Lung (tissue), 12 donors: ENCODE data around the gene PATE4. TPM values are rescaled to one million over a fixed set of nuclear protein-coding genes. Genes with fewer than 3 reads are reported as not detected.
A peak's percentile ranks its signal among the peaks of the same experiment; 100 is the strongest.

Source experiments
- ATAC-seq: fragments of 200-7000 bp; cut with Tn5 transposase; one replicate; pipeline ENCODE4 v1.9.1; 2020; ENCODE audit warnings: moderate number of reproducible peaks; ENCODE audit not compliant: insufficient read depth, low FRiP score
- DNase-seq, 3 donors: peaks; one replicate each; pipeline ENCODE4 v3.0.0-alpha.2; 2013 to 2017
- H3K27ac ChIP-seq, 2 donors: one replicate each; pipeline ENCODE4 v1.5.1; 2013; ENCODE audit warnings: mild to moderate bottlenecking in 2 of 2, moderate library complexity in 2 of 2, control low read depth in 1 of 2, inconsistent platforms in 1 of 2, low read depth in 1 of 2, low read length in 1 of 2
- H3K27me3 ChIP-seq, 3 donors: one replicate each; pipeline ENCODE4 v1.5.1; 2013; ENCODE audit warnings: low read length in 2 of 3; ENCODE audit not compliant: control insufficient read depth in 3 of 3, insufficient read depth in 3 of 3
- H3K36me3 ChIP-seq, 4 donors: one replicate each; pipeline ENCODE4 v1.5.1; 2013; ENCODE audit warnings: low read length in 4 of 4, mild to moderate bottlenecking in 1 of 4, moderate library complexity in 1 of 4; ENCODE audit not compliant: control insufficient read depth in 4 of 4, insufficient read depth in 4 of 4
- H3K4me1 ChIP-seq, 5 donors: one replicate each; pipeline ENCODE4 v1.5.1; 2013; ENCODE audit warnings: low read length in 5 of 5, mild to moderate bottlenecking in 2 of 5, moderate library complexity in 1 of 5; ENCODE audit not compliant: control insufficient read depth in 5 of 5, insufficient read depth in 5 of 5
- H3K4me3 ChIP-seq: one replicate; pipeline ENCODE4 v1.5.1; 2013; ENCODE audit warnings: mild to moderate bottlenecking, control low read depth, moderate library complexity
- H3K9ac ChIP-seq, 2 donors: one replicate each; pipeline ENCODE4 v1.5.1; 2013; ENCODE audit warnings: low read length in 2 of 2, control low read depth in 1 of 2; ENCODE audit not compliant: insufficient read depth in 1 of 2
- H3K9me3 ChIP-seq, 4 donors: one replicate each; pipeline ENCODE4 v1.5.1; 2013; ENCODE audit warnings: low read length in 3 of 4, mild to moderate bottlenecking in 1 of 4, moderate library complexity in 1 of 4; ENCODE audit not compliant: control insufficient read depth in 4 of 4, insufficient read depth in 3 of 4
- CTCF ChIP-seq: IDR thresholded peaks from 2 replicates; pipeline ENCODE4 v1.5.1; 2012; ENCODE audit warnings: mild to moderate bottlenecking; ENCODE audit errors: control extremely low read depth, extremely low read depth
- WGBS, 2 donors: extraction: QIAGEN DNeasy Blood & Tissue Kit; methylation state at CpG; one replicate each; pipeline ENCODE4 v1.1.7; 2013; 5-methylcytosine and 5-hydroxymethylcytosine counted together
- polyA plus RNA-seq, 2 donors: library from polyadenylated mRNA; stranded (reverse); fragments of 200-250 nt; gene quantifications; one replicate each; pipeline ENCODE4 v1.2.1, GENCODE V29; 2013
- total RNA-seq, 2 donors: library from RNA; depleted of rRNA in 1 of 2; stranded (reverse); fragments of >200 nt in 1 of 2; gene quantifications; one replicate each; pipeline ENCODE4 v1.2.1, GENCODE V29; 2014 to 2021
- donor health status: control.
- donor health status: control.
- donor health status: Bipolar disorder and iron deficiency.
- donor health status: healthy.
- donor health status: DM: yes; HTN: yes; CAD: no.

PATE4 gene
- total and polyA plus RNA-seq, 4 donors = not detected

DNA sequence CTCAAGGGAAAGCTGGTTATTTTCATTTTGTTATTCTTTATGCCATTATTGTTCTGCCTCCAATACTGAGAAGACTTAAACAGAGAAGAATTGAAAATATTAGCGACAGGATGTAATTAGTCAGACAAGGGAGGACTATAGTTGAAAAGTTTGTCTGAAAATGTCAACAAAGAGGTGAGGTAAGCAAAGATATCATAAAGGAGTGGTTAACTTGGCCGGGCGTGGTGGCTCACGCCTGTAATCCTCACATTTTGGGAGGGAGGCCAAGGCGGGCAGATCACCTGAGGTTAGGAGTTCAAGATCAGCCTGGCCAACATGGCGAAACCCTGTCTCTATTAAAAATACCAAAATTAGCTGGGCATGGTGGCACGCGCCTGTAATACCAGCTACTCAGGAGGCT is 50.3 kb downstream of the PATE4 start:
- H3K36me3 ChIP-seq = no peaks in the 10 kb centered on the region
- no peak for TF ChIP-seq CTCF
- no peak overlapping the region for H3K4me3 ChIP-seq
- no peaks in the 10 kb centered on the region for H3K27me3 ChIP-seq
- WGBS, 2 donors = 73 to 87% methylated on average over 8 of the region's 8 CpGs
- DNase-seq (no peak), ATAC-seq (no peak)
- no peaks in the 10 kb centered on the region for H3K9me3 ChIP-seq
- no peak overlapping the region for H3K9ac ChIP-seq
- H3K4me1 ChIP-seq = peaks cover 0 to 1% (median 0%) of the 10 kb centered on the region in 5 donors
- H3K27ac ChIP-seq = no peak overlapping the region

DNA sequence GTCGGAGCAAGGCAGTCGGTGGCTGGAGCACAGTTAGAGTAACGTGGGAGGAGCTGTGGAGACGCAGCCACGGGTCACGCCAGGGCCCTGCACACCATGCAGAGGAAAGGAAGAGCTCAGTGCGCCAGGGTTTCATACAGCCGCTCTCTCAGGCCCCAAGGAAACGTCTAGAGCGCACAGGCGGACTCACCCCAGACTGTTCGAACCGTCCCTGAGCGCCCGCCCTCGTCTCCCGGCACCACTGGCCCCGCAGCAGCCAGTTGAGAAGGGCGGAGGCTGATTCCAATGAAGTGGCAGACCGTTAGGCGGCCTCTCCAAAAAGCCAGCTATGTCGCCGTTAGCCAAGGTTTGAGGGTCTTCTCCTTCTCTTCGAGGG is 53.9 kb downstream of the PATE4 start:
- Histone ChIP-seq H3K9ac (no peak overlapping the region), H3K27me3 (no peaks in the 10 kb centered on the region), H3K4me1 (peaks cover 0 to 3% (median 0%) of the 10 kb centered on the region in 5 donors), H3K27ac (peak overlapping the region; percentile 95 to 99), H3K4me3 (peak overlapping the region; percentile 10), H3K36me3 (peaks cover 0 to 1% (median 0%) of the 10 kb centered on the region in 4 donors), H3K9me3 (no peaks in the 10 kb centered on the region)
- DNase-seq = peak in 1 of 3 donors; percentile 28
- no peak for TF ChIP-seq CTCF
- WGBS, 2 donors = 13 to 33% methylated on average over 24 of the region's 24 CpGs
- ATAC-seq = peak; percentile 30

GRCh38 chr11:125887373-125888324 is 54.5 kb downstream of the PATE4 start, which contains the start of gene HYLS1:
Gene HYLS1 (plus strand): TSS chr11:125887668. CDS start chr11:125899369, 11,701 bp downstream.
- peak within 1 kb of the TSS; percentile 95 to 99 for H3K27ac ChIP-seq
- H3K9ac ChIP-seq = peak within 1 kb of the TSS; percentile 65 to 69
- peak within 1 kb of the TSS; percentile 72 for H3K4me3 ChIP-seq
- 0% methylated on average over 79 to 91 of the region's 91 CpGs for WGBS, 2 donors
- peaks cover 0 to 3% (median 0%) of the 10 kb centered on the region in 5 donors for H3K4me1 ChIP-seq
- no peaks in the 10 kb centered on the region for H3K9me3 ChIP-seq
- ATAC-seq (peak; percentile 97), DNase-seq (peak; percentile 94 to 97 (median 94))
- H3K36me3 ChIP-seq = peaks cover 0 to 1% (median 1%) of the 10 kb centered on the region in 4 donors
- TF ChIP-seq CTCF = peak; percentile 10
- no peaks in the 10 kb centered on the region for H3K27me3 ChIP-seq

Other genes starting within 250 kb of the PATE4 start
- 100 to 1,000 TPM; 103 to 136 TPM for gene STT3A, start 240.5 kb upstream of the PATE4 start, total RNA-seq
- gene STT3A, start 240.5 kb upstream of the PATE4 start, polyA plus RNA-seq = 10 to 100 TPM; 49.6 to 99.0 TPM
- 1 to 10 TPM; 5.8 to 6.4 TPM for gene CHEK1, start 208.2 kb upstream of the PATE4 start, total RNA-seq
- 1 to 10 TPM; 2.3 to 2.4 TPM for gene CHEK1, start 208.2 kb upstream of the PATE4 start, polyA plus RNA-seq
- gene ACRV1, start 152.5 kb upstream of the PATE4 start, total RNA-seq = not detected
- gene ACRV1, start 152.5 kb upstream of the PATE4 start, polyA plus RNA-seq = not detected
- gene PATE1, start 87.0 kb upstream of the PATE4 start, total RNA-seq = not detected
- gene PATE1, start 87.0 kb upstream of the PATE4 start, polyA plus RNA-seq = not detected
- gene PATE2, start 54.5 kb upstream of the PATE4 start, total RNA-seq = not detected
- not detected for gene PATE2, start 54.5 kb upstream of the PATE4 start, polyA plus RNA-seq
- not detected for gene PATE3, start 45.2 kb upstream of the PATE4 start, total RNA-seq
- not detected for gene PATE3, start 45.2 kb upstream of the PATE4 start, polyA plus RNA-seq
- 1 to 10 TPM; 1.6 to 2.4 TPM for gene HYLS1, start 54.4 kb downstream of the PATE4 start, total RNA-seq
- gene HYLS1, start 54.4 kb downstream of the PATE4 start, polyA plus RNA-seq = 1 to 10 TPM; 1.5 to 2.6 TPM
- gene PUS3, start 69.9 kb downstream of the PATE4 start, total RNA-seq = 10 to 100 TPM in 1 of 2 donors, 1 to 10 TPM in 1; 6.9 to 11.3 TPM
- gene PUS3, start 69.9 kb downstream of the PATE4 start, polyA plus RNA-seq = 10 to 100 TPM; 10.2 to 15.7 TPM
- under 1 TPM; 0.14 to 0.18 TPM for gene DDX25, start 71.2 kb downstream of the PATE4 start, total RNA-seq
- under 1 TPM; 0.16 to 0.37 TPM for gene DDX25, start 71.2 kb downstream of the PATE4 start, polyA plus RNA-seq
- gene VSIG10L2, start 112.7 kb downstream of the PATE4 start, total RNA-seq = under 1 TPM; 0.18 to 0.43 TPM
- gene VSIG10L2, start 112.7 kb downstream of the PATE4 start, polyA plus RNA-seq = under 1 TPM; 0.26 to 0.33 TPM
- 10 to 100 TPM; 17.8 to 25.6 TPM for gene CDON, start 229.6 kb downstream of the PATE4 start, total RNA-seq
- gene CDON, start 229.6 kb downstream of the PATE4 start, polyA plus RNA-seq = 1 to 10 TPM; 1.5 to 1.9 TPM